SW 1271 (cell line): ENCODE data around the gene IMP3.
A peak's percentile ranks its signal among the peaks of the same experiment; 100 is the strongest.
"Not testable (repeated sequence)": the region's sequence is repeated elsewhere in the genome, so short reads cannot be mapped to it uniquely, and the experiment has no call there.

Source experiments
- DNase-seq, 2 experiments: peaks; one replicate each; lab custom pipeline; 2025; lab: John Stamatoyannopoulos, UW

The IMP3 gene

DNA sequence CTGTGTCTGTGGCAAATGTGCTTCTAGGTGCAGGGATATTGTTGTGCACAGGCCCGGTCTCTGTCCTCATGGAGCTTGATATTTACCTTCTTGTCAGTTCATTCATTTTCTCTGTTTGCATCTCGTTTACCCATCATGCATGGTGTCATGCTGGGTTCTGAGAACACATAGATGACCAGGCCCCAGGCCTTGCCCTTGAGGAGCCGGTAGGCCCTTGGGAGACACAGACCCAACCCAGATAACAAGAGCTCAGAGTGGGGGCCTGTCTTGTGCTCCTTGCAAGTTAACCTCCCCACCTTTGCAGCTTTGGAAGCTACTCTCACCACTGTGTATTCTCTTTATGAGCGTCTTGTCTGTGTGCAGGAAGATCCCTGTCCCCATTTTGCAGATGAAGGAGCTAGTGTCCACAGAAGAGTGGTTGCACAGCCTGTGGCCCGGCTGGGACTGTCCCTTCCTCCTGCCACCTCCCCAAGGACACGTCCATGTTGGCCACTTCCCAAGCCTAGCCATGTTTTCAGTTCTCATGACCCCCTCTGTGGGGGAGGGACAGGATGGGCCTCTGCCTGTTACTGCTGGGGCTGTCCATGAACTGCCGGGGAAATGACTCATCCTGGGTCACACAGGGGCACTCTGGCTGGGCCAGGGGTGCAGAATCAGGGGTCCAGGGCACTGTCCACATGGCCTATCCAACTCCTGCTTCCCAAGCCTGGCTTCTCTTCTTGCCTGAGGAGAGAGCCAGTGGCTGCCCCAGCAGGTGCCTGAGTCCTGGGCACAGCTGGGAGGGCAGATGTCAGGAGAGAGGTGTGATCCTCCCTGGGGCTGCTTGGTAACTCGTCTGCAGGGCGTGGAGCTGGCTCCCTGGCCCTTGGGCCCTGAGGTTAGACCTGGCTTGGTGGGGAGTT is 11.1 kb upstream of the IMP3 start:
- DNase-seq, result peak; percentile 36 to 56

- no peak for DNase-seq
Measured at GRCh38 chr15:75649848-75650247, 9.8 kb upstream of the IMP3 start.

- DNase-seq, result no peak
Measured at GRCh38 chr15:75649045-75649761, 9.2 kb upstream of the IMP3 start.

- DNase-seq, result no peak
Measured at GRCh38 chr15:75648156-75649000, 8.4 kb upstream of the IMP3 start.

DNA sequence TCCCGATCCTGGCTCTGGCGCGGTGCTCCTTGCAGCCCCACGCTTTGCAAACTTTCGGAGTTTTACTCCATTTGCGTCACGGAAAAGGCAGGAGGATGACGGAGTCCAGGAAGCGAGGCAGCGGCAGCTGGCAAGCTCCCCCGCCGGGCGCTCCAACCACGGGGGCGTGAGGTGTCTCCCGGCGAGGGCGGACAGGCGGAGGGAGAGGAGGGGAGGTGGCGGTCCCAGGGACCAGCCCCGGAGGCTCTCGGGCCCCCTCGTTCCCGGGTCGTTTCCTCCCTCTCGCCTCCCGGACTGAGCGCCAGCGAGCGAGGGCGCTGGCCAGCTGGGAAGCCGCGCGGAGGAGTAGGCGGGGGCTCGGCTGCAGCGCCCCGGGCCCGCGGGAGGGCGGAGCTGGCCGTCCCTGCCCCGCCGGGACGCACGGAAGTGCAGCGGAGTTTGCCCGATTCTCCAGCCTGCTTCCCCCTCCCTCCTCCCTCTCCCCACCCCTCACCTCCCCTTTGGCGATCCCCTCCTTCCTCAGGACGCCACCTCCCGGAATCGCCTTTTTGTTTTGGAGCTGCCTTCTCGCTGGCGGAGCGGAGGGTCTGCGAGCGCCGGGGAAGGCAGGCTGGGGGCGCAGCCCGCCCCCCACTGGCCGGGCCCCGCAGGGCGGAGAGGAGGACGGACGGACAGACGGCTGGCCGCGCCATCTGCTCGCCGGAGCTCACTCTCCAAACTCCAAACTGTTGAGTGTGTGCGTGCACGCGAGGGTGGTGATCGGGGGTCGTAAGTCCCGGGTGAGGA is 7.5 kb upstream of the IMP3 start, which contains the start of gene SNX33:
TSS of gene SNX33 (plus strand) at position 543 of the 786 bp plus-strand sequence. CDS start 1,191 bp downstream, outside the sequence.
- peak; percentile 67 to 72 for DNase-seq

GRCh38 chr15:75646944-75647364 is 6.9 kb upstream of the IMP3 start:
- DNase-seq, result no peak

GRCh38 chr15:75646112-75646943 is 6.3 kb upstream of the IMP3 start:
- no peak for DNase-seq

- DNase-seq, result no peak
Measured at GRCh38 chr15:75644376-75644775, 4.4 kb upstream of the IMP3 start.

DNA sequence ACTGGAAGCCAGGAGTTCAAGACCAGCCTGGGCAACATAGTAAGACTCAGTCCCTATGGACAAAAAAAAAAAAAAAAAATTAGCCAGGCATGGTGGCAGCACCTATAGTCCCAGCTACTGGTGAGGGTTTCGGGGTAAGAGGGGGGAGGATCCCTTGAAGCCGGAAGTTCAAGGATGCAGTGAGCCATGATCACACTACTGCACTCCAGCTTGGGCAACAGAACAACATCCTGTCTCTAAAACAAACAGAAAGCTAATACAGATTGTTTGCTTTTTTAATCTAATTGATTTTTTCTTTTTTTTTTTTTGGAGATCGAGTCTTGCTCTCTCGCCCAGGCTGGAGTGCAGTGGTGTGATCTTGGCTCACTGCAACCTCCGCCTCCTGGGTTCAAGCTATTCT is 1.6 kb upstream of the IMP3 start:
- DNase-seq, result no peak

- no peak for DNase-seq
Measured at GRCh38 chr15:75641179-75641503, 1.1 kb upstream of the IMP3 start.

- DNase-seq, result peak; percentile 58 to 86
Measured at GRCh38 chr15:75640483-75641178, 607 bp upstream of the IMP3 start.

DNA sequence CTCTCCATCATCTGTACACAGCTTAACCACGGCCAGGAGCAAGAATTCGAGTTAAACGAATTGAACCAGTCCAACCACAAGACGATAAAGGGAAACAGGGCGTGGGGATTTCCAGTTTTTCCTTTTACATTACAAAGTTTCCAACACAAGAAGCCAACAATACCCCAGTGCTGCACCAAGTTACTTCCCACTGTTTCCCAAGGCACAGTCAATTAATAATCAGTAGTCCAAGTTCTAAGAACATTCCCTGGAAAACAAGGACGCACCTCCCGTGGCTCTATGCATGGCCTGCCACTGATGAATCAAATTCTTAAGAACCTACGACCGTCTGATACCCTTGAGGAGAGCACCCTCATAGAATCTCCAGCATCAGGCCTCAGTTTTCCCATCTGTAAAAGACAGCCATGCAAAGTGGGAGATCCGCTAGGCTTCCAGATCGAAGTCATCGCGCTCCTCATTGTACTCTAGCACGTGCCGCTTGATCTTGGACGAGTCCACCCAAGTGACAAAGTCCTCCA is 774 bp downstream of the IMP3 start:
- DNase-seq, result peak in 1 of 2 experiments; percentile 67

- no peak for DNase-seq
Measured at GRCh38 chr15:75637245-75638009, 2.6 kb downstream of the IMP3 start.

- DNase-seq, result no peak
Measured at GRCh38 chr15:75636026-75636425, 4.0 kb downstream of the IMP3 start.

- DNase-seq, result not testable (repeated sequence)
Measured at GRCh38 chr15:75633922-75634321, 6.1 kb downstream of the IMP3 start.

DNA sequence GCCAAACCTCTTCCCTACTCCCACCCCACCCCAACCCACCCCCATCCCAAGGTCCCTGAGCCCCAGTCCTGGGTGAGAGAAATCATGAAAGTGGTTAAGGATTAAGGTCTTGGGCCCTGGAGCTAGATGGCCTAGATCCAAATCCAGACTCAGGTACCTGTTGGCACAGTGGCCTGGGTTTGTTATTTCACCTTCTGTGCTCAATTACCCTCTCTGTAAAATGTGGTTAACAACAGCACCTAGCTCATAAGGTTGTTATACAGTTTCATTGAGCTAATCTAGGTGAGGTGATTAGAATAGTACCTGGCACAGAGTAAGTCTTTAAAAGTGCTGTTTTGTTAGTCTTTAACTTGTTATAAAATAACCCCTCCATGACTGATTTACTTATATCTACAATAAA is 8.1 kb downstream of the IMP3 start:
- no peak for DNase-seq

- DNase-seq, result peak; percentile 95
Measured at GRCh38 chr15:75625542-75626347, 14.3 kb downstream of the IMP3 start, which contains the start of gene SNUPN. Gene SNUPN (minus strand): TSS chr15:75625725. CDS start chr15:75621051, 4,674 bp downstream.

GRCh38 chr15:75622505-75622904 is 17.5 kb downstream of the IMP3 start:
- DNase-seq, result no peak
